ENCODE results near the gene DUS2. TPM values are rescaled to one million over a fixed set of nuclear protein-coding genes. Genes with fewer than 3 reads are reported as not detected.

DUS2 gene
- total and polyA plus RNA-seq, 9 of the 15 experiments (the other 6 are each of a cell fraction or from before 2014, with no cell fraction given) = 5.8 to 22.5 (median 20.6) TPM

DNA sequence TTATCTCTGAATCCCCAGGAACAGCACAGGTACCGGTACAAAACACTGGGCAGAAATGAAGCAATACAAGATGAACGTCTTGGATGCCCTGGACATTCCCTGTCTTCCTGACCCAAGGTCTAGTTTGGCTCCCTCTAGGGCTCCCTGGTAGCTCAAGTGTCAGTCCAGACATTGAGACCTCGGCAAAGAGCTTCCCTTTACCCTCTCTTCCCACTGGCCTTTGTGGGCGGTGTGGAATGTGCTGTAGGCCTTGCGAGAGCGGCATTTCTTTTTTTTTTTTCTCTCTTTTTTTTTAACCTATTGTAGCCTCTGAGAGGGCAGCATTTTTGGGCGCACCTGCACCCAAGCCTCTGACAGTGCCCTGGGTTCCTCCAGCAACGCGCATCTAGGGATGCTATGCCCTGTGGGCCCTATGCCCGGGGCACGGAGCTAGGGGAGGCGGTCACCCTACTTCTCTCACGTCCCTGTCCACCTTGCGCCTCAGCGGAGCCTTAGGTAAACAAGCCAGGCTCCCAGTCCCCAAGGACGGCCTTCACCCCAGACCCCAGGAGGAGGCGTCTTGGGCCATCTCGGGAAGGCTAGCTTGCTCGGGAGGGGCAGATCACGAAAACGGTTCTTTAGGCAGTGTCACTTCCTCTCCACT is 60.9 kb downstream of the DUS2 start (continued):
- TF ChIP-seq, protein P1, sequence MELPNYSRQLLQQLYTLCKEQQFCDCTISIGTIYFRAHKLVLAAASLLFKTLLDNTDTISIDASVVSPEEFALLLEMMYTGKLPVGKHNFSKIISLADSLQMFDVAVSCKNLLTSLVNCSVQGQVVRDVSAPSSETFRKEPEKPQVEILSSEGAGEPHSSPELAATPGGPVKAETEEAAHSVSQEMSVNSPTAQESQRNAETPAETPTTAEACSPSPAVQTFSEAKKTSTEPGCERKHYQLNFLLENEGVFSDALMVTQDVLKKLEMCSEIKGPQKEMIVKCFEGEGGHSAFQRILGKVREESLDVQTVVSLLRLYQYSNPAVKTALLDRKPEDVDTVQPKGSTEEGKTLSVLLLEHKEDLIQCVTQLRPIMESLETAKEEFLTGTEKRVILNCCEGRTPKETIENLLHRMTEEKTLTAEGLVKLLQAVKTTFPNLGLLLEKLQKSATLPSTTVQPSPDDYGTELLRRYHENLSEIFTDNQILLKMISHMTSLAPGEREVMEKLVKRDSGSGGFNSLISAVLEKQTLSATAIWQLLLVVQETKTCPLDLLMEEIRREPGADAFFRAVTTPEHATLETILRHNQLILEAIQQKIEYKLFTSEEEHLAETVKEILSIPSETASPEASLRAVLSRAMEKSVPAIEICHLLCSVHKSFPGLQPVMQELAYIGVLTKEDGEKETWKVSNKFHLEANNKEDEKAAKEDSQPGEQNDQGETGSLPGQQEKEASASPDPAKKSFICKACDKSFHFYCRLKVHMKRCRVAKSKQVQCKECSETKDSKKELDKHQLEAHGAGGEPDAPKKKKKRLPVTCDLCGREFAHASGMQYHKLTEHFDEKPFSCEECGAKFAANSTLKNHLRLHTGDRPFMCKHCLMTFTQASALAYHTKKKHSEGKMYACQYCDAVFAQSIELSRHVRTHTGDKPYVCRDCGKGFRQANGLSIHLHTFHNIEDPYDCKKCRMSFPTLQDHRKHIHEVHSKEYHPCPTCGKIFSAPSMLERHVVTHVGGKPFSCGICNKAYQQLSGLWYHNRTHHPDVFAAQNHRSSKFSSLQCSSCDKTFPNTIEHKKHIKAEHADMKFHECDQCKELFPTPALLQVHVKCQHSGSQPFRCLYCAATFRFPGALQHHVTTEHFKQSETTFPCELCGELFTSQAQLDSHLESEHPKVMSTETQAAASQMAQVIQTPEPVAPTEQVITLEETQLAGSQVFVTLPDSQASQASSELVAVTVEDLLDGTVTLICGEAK (IDR thresholded peaks at IDR 0.05) = 0 out of 2 replicates have a peak, but pooled peaks have one; percentile 9
- TF ChIP-seq, protein P1 (CRISPR knock-in tag; IDR thresholded peaks at IDR 0.05) = no peak
- TF ChIP-seq, protein P2, sequence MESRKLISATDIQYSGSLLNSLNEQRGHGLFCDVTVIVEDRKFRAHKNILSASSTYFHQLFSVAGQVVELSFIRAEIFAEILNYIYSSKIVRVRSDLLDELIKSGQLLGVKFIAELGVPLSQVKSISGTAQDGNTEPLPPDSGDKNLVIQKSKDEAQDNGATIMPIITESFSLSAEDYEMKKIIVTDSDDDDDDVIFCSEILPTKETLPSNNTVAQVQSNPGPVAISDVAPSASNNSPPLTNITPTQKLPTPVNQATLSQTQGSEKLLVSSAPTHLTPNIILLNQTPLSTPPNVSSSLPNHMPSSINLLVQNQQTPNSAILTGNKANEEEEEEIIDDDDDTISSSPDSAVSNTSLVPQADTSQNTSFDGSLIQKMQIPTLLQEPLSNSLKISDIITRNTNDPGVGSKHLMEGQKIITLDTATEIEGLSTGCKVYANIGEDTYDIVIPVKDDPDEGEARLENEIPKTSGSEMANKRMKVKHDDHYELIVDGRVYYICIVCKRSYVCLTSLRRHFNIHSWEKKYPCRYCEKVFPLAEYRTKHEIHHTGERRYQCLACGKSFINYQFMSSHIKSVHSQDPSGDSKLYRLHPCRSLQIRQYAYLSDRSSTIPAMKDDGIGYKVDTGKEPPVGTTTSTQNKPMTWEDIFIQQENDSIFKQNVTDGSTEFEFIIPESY (CRISPR knock-in tag; IDR thresholded peaks at IDR 0.05) = no peak; the same call in 1 of the 2 replicates
- TF ChIP-seq ELF2 (CRISPR knock-in tag; IDR thresholded peaks at IDR 0.05) (peak; percentile 44; the same call in 1 of the 2 replicates), DACH1 (IDR thresholded peaks at IDR 0.05; ENCODE audit: partially characterized antibody) (no peak), CTCF (IDR thresholded peaks at IDR 0.05 in 2 of 3, conservative IDR thresholded peaks at IDR 0.05 in 1 of 3; ENCODE audit: insufficient read depth in 2 of 3, low read depth in 1 of 3, low read length in 3 of 3) (0 out of 6 replicates have a peak, but pooled peaks of 1 of the 3 experiments have one; percentile 5), EGR1 (conservative IDR thresholded peaks at IDR 0.05) (0 out of 2 replicates have a peak, but pooled peaks have one; percentile 27), CSDE1 (IDR thresholded peaks at IDR 0.05) (no peak), JUNB (CRISPR knock-in tag; conservative IDR thresholded peaks at IDR 0.05) (no peak), ZKSCAN1 (IDR thresholded peaks at IDR 0.05; ENCODE audit: low read depth, low read length) (no peak), ZNF175 (CRISPR knock-in tag; IDR thresholded peaks at IDR 0.05; ENCODE audit: low read depth) (no peak), SP1 (CRISPR knock-in tag; IDR thresholded peaks at IDR 0.05) (no peak), CREB1 (IDR thresholded peaks at IDR 0.05) (no peak), CREB1 (CRISPR knock-in tag; IDR thresholded peaks at IDR 0.05) (no peak), ZNF263 (CRISPR knock-in tag; IDR thresholded peaks at IDR 0.05; ENCODE audit: borderline replicate concordance) (peak; percentile 50; the same call in 1 of the 2 replicates), ZNF586 (CRISPR knock-in tag; conservative IDR thresholded peaks at IDR 0.05) (no peak)
